ENCODE measurements around the gene ADGRA1. TPM values are rescaled to one million over a fixed set of nuclear protein-coding genes. Genes with fewer than 3 reads are reported as not detected.

ADGRA1 gene
- total RNA-seq, 2 experiments from 2014 or later: not detected

Other genes starting within 250 kb of the ADGRA1 start
- gene CFAP46, start 145.4 kb upstream of the ADGRA1 start, total RNA-seq (2014; rRNA removed; shearing (Covaris generic)): not detected in 2 replicates
- gene CFAP46, start 145.4 kb upstream of the ADGRA1 start, total RNA-seq (2022): not detected in 2 replicates
- not detected in 2 replicates for gene KNDC1, start 72.3 kb downstream of the ADGRA1 start, total RNA-seq (2014; rRNA removed; shearing (Covaris generic))
- gene KNDC1, start 72.3 kb downstream of the ADGRA1 start, total RNA-seq (2022): not detected in 2 replicates
- not detected in 2 replicates for gene UTF1, start 142.3 kb downstream of the ADGRA1 start, total RNA-seq (2014; rRNA removed; shearing (Covaris generic))
- not detected in 2 replicates for gene UTF1, start 142.3 kb downstream of the ADGRA1 start, total RNA-seq (2022)
- not detected in 2 replicates for gene VENTX, start 149.9 kb downstream of the ADGRA1 start, total RNA-seq (2014; rRNA removed; shearing (Covaris generic))
- not detected in 2 replicates for gene VENTX, start 149.9 kb downstream of the ADGRA1 start, total RNA-seq (2022)
- gene ADAM8, start 188.9 kb downstream of the ADGRA1 start, total RNA-seq (2014; rRNA removed; shearing (Covaris generic)): 7.5 and 10.0 TPM in 2 replicates
- 16.3 and 17.6 TPM in 2 replicates for gene ADAM8, start 188.9 kb downstream of the ADGRA1 start, total RNA-seq (2022)
- gene TUBGCP2, start 220.9 kb downstream of the ADGRA1 start, total RNA-seq (2014; rRNA removed; shearing (Covaris generic)): 37.8 and 40.5 TPM in 2 replicates
- 53.0 and 56.1 TPM in 2 replicates for gene TUBGCP2, start 220.9 kb downstream of the ADGRA1 start, total RNA-seq (2022)
- gene ZNF511, start 221.0 kb downstream of the ADGRA1 start, total RNA-seq (2014; rRNA removed; shearing (Covaris generic)): 64.7 and 95.0 TPM in 2 replicates
- gene ZNF511, start 221.0 kb downstream of the ADGRA1 start, total RNA-seq (2022): 60.6 and 68.8 TPM in 2 replicates
- not detected in 2 replicates for gene CALY, start 249.0 kb downstream of the ADGRA1 start, total RNA-seq (2014; rRNA removed; shearing (Covaris generic))
- not detected in 2 replicates for gene CALY, start 249.0 kb downstream of the ADGRA1 start, total RNA-seq (2022)